Panc1 (cell line): ENCODE measurements around the gene MRNIP. TPM values are rescaled to one million over a fixed set of nuclear protein-coding genes. Genes with fewer than 3 reads are reported as not detected.

Experiments used
- ATAC-seq: fragments of 200-7000 bp; cut with Tn5 transposase; 2 replicates; pipeline ENCODE4 v1.9.1; 2020; ENCODE audit warnings: mild to moderate bottlenecking, moderate library complexity
- BruUV-seq: library from RNA; stranded (reverse); fragments of 400-500 nt; replicated peaks from 2 replicates; lab custom pipeline; 2021; lab: Mats Ljungman, UMichigan
- CTCF ChIA-PET: fragments of 300-600 bp; sonication (Branson Sonifier 250); formaldehyde crosslinking; loops from one replicate; lab custom pipeline; 2022; ENCODE audit warnings: antibody characterized with exemption; lab: Charles Lee
- POLR2A ChIA-PET: fragments of 300-600 bp; sonication (Branson Sonifier 250); formaldehyde crosslinking; loops from one replicate; lab custom pipeline; 2022; ENCODE audit warnings: antibody characterized with exemption; lab: Charles Lee
- DNase-seq: peaks from one replicate; pipeline ENCODE4 v3.0.0-alpha.2; 2010; ENCODE audit warnings: low read depth, low spot score
- H3K27ac ChIP-seq: 2 replicates; pipeline ENCODE4 v1.5.1; 2011; ENCODE audit warnings: mild to moderate bottlenecking, low read length, inconsistent platforms
- H3K27me3 ChIP-seq: fragments of 200-500 bp; sonication (Bioruptor generic); 2 replicates; pipeline ENCODE4 v1.6.0; 2014; ENCODE audit warnings: low read length, inconsistent platforms; ENCODE audit not compliant: control insufficient read depth, insufficient read depth
- H3K36me3 ChIP-seq: fragments of 200-500 bp; sonication (Bioruptor generic); 2 replicates; pipeline ENCODE4 v1.5.1; 2014; ENCODE audit warnings: inconsistent platforms, mild to moderate bottlenecking, low read length, moderate library complexity; ENCODE audit not compliant: control insufficient read depth, insufficient read depth
- H3K4me1 ChIP-seq: 2 replicates; pipeline ENCODE4 v1.5.1; 2011; ENCODE audit warnings: inconsistent platforms, mild to moderate bottlenecking, low read length, moderate library complexity; ENCODE audit not compliant: control insufficient read depth, insufficient read depth
- H3K4me3 ChIP-seq, 2 experiments: 2 replicates each; pipeline ENCODE4 v1.5.1; 2011 to 2012; ENCODE audit warnings: low read depth in 2 of 2, low read length in 2 of 2, mild to moderate bottlenecking in 2 of 2, inconsistent platforms in 1 of 2, moderate library complexity in 1 of 2
- H3K9me3 ChIP-seq: fragments of 200-500 bp; sonication (Bioruptor generic); 2 replicates; pipeline ENCODE4 v1.5.1; 2014; ENCODE audit warnings: low read depth, mild to moderate bottlenecking, inconsistent platforms, low read length, moderate library complexity; ENCODE audit not compliant: control insufficient read depth, insufficient read depth
- POLR2AphosphoS5 ChIP-seq: IDR thresholded peaks from 2 replicates; pipeline ENCODE4 v1.6.1; 2012; ENCODE audit warnings: mild to moderate bottlenecking, low read depth, low read length, moderate library complexity
- SIN3A ChIP-seq: IDR thresholded peaks from 2 replicates; pipeline ENCODE4 v1.6.1; 2012; ENCODE audit warnings: low read depth, mild to moderate bottlenecking, low read length, moderate library complexity, borderline replicate concordance; ENCODE audit not compliant: insufficient read depth
- TCF7L2 ChIP-seq: IDR thresholded peaks from 2 replicates; pipeline ENCODE4 v1.6.1; 2011; ENCODE audit warnings: mild to moderate bottlenecking, low read depth, low read length, inconsistent platforms
- in situ Hi-C: cut with HindIII; loops from 2 replicates; pipeline ENCODE4 v1.10.0; 2016; ENCODE audit warnings: low sequenced_read_pairs, low pct_unique_long_range_greater_than_20kb
- intact Hi-C: fragments of 100-400 bp; cut with micrococcal nuclease; formaldehyde crosslinking; loops from one replicate; pipeline ENCODE4 v1.10.0; 2022; ENCODE audit not compliant: unreplicated experiment
- total RNA-seq: library from RNA; stranded (reverse); gene quantifications from one replicate; pipeline ENCODE4 v1.2.1, GENCODE V29; 2021; ENCODE audit not compliant: unreplicated experiment
- TF ChIP-seq, protein P1 (sequence below): fragments of 450-650 bp; IDR thresholded peaks from 2 replicates; pipeline ENCODE4 v1.5.1; 2017; ENCODE audit warnings: mild to moderate bottlenecking
- TF ChIP-seq, protein P2 (sequence below), 2 experiments: IDR thresholded peaks; 2 replicates each; pipeline ENCODE4 v1.6.1; 2011 to 2012; ENCODE audit warnings: low read depth in 2 of 2, control low read depth in 1 of 2, low read length in 1 of 2, mild to moderate bottlenecking in 1 of 2, moderate library complexity in 1 of 2; ENCODE audit not compliant: insufficient read depth in 1 of 2

MRNIP gene
- total RNA-seq, 1 experiment from 2014 or later, result 33.0 TPM

DNA sequence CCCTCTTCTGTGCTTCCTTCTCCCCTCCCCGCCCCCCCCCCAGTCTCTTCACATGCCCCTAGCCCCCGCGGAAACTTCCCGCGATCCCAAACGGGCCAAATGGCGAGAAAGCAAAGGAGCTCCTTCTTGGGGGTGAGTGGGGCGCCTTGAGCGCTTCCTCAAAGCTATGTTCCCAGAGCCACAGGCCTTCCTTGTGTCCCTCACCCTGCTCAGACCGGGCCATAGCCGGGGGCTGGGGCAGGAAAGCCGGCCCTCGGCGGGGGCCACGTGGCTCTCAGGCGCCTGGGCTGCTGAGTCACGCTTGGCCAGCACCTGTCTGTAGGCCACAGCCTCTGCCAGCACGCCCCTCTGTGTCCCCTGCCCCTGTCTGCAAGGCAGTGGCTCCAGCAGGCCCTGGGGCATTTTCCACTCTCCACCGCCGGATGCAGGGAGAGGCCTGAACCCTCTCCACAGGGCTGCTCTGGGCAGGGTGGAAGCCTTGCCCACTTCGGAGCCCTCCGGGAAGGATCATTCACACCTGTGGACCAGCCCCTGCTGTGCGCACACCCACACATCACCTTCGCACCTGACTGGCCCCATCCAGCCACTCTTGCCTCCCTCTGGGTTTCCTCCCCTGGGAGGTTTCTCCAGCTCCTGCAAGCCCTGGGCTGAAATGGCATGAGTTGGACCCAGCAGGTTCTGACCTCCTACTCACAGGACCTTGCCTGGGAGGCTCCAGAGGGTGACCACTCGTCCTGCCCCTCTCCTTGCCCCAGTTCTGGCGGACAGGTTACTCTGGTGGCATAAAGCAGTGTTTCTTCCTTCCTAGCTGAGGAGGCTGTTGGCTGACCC lies 39.1 kb downstream of the MRNIP start:
- H3K9me3 ChIP-seq, result no peaks in the 10 kb centered on the region
- H3K27me3 ChIP-seq, result no peaks in the 10 kb centered on the region
- CTCF ChIA-PET, result interaction anchor here (1.2 kb wide), 1 partner anchor 57 kb away, joined by 3 read pairs; no protein-coding TSS in a partner anchor
- ATAC-seq (peak; percentile 37), DNase-seq (no peak)
- intact Hi-C loops, result no loop called here
- no peak for TF ChIP-seq TCF7L2
- TF ChIP-seq, protein P1, sequence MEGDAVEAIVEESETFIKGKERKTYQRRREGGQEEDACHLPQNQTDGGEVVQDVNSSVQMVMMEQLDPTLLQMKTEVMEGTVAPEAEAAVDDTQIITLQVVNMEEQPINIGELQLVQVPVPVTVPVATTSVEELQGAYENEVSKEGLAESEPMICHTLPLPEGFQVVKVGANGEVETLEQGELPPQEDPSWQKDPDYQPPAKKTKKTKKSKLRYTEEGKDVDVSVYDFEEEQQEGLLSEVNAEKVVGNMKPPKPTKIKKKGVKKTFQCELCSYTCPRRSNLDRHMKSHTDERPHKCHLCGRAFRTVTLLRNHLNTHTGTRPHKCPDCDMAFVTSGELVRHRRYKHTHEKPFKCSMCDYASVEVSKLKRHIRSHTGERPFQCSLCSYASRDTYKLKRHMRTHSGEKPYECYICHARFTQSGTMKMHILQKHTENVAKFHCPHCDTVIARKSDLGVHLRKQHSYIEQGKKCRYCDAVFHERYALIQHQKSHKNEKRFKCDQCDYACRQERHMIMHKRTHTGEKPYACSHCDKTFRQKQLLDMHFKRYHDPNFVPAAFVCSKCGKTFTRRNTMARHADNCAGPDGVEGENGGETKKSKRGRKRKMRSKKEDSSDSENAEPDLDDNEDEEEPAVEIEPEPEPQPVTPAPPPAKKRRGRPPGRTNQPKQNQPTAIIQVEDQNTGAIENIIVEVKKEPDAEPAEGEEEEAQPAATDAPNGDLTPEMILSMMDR, result no peak
- no peak for TF ChIP-seq POLR2AphosphoS5
- TF ChIP-seq, protein P2, sequence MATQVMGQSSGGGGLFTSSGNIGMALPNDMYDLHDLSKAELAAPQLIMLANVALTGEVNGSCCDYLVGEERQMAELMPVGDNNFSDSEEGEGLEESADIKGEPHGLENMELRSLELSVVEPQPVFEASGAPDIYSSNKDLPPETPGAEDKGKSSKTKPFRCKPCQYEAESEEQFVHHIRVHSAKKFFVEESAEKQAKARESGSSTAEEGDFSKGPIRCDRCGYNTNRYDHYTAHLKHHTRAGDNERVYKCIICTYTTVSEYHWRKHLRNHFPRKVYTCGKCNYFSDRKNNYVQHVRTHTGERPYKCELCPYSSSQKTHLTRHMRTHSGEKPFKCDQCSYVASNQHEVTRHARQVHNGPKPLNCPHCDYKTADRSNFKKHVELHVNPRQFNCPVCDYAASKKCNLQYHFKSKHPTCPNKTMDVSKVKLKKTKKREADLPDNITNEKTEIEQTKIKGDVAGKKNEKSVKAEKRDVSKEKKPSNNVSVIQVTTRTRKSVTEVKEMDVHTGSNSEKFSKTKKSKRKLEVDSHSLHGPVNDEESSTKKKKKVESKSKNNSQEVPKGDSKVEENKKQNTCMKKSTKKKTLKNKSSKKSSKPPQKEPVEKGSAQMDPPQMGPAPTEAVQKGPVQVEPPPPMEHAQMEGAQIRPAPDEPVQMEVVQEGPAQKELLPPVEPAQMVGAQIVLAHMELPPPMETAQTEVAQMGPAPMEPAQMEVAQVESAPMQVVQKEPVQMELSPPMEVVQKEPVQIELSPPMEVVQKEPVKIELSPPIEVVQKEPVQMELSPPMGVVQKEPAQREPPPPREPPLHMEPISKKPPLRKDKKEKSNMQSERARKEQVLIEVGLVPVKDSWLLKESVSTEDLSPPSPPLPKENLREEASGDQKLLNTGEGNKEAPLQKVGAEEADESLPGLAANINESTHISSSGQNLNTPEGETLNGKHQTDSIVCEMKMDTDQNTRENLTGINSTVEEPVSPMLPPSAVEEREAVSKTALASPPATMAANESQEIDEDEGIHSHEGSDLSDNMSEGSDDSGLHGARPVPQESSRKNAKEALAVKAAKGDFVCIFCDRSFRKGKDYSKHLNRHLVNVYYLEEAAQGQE (IDR thresholded peaks at IDR 0.05; ENCODE audit: insufficient read depth in 1 of 2, low read depth in 2 of 2, low read length in 1 of 2), result no peak
- no peak for TF ChIP-seq SIN3A
- in situ Hi-C loops, result no loop called here
- H3K4me1 ChIP-seq, result peaks cover 48% of the 10 kb centered on the region
- no peak overlapping the region for H3K4me3 ChIP-seq
- peak overlapping the region; percentile 99 for H3K27ac ChIP-seq
- POLR2A ChIA-PET, result interaction anchor here (0.6 to 1.0 kb wide), 3 partner anchors 8 to 17 kb away, joined by 3 to 17 read pairs (median 11); no protein-coding TSS in a partner anchor
- BruUV-seq, result no TSS peak
- H3K36me3 ChIP-seq, result peaks cover 5% of the 10 kb centered on the region; the same call in 1 of the 2 replicates

DNA sequence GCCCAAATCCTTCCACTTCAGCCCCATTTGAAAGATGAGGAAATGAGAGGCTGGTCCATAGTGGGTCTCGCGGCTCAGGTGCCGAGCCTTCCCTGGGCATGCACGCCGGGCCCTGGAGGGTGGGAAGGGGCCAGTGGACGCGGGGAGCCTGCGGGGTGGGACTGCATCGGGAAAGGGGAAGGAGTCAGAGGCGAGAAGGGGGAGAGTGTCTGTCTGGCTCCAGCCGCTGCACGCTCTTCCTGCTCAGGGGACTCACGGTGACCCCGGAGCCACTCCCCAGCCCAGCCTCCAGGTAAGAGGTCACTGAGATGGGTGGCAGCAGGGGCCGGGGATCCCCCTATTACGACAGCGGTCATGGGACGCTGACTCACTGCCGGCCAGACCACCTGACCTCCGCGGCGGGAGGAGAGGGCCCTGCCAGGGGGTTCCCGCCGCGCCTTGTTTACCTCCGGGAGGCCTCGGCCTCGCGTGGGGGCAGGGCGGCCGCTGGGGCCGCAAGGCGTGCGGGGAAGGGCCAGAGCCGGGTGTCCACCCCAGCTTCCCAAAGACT lies 39.8 kb downstream of the MRNIP start:
- Histone ChIP-seq H3K27ac (peak overlapping the region; percentile 99), H3K36me3 (peaks cover 2% of the 10 kb centered on the region; the same call in 1 of the 2 replicates), H3K4me3 (peak overlapping the region; percentile 11 to 33; a peak in 2 of 4 replicates), H3K4me1 (peaks cover 41% of the 10 kb centered on the region), H3K27me3 (no peaks in the 10 kb centered on the region), H3K9me3 (no peaks in the 10 kb centered on the region)
- intact Hi-C loops, result no loop called here
- POLR2A ChIA-PET, result interaction anchor here (0.6 to 1.0 kb wide), 3 partner anchors 9 to 17 kb away, joined by 3 to 17 read pairs (median 11); no protein-coding TSS in a partner anchor
- CTCF ChIA-PET, result no interaction called here
- TF ChIP-seq SIN3A (peak; percentile 97; the same call in 1 of the 2 replicates), POLR2AphosphoS5 (peak; percentile 92), TCF7L2 (no peak)
- TF ChIP-seq, protein P2 (IDR thresholded peaks at IDR 0.05; ENCODE audit: insufficient read depth in 1 of 2, low read depth in 2 of 2, low read length in 1 of 2), result peak in 1 of 2 experiments; percentile 64; a peak in 1 of 4 replicates
- TF ChIP-seq, protein P1, result no peak
- DNase-seq, result peak; percentile 82
- peak; percentile 73 for ATAC-seq
- BruUV-seq, result no TSS peak
- in situ Hi-C loops, result no loop called here
